K562 (cell line): Measurements from ENCODE around the gene PEX6. TPM values are rescaled to one million over a fixed set of nuclear protein-coding genes. Genes with fewer than 3 reads are reported as not detected.

Experiments
- ATAC-seq: fragments of 200-7000 bp; cut with Tn5 transposase; 3 replicates; pipeline ENCODE4 v1.9.1; 2020; ENCODE audit warnings: moderate library complexity
- BruUV-seq: library from RNA; stranded (reverse); fragments of 400-500 nt; replicated peaks from 2 replicates; lab custom pipeline; 2021; lab: Mats Ljungman, UMichigan
- CTCF ChIA-PET: fragments of 300-600 bp; formaldehyde crosslinking; extraction: SDS; loops from one replicate; lab custom pipeline; 2021; ENCODE audit warnings: low intra/inter-chr PET ratio; lab: Yijun Ruan, JAX
- POLR2A ChIA-PET: fragments of 300-600, 350-650 bp; sonication (Branson Sonifier 250); formaldehyde crosslinking; extraction: SDS; loops from one replicate; lab custom pipeline; 2021; ENCODE audit warnings: antibody characterized with exemption, inconsistent platforms; lab: Yijun Ruan, JAX
- DNase-seq, 4 experiments: peaks; one replicate each; pipeline versions ENCODE4 v3.0.0 to v3.0.0-alpha.2; 2011 to 2018; ENCODE audit warnings: low spot score in 3 of 4, mixed read lengths in 3 of 4; ENCODE audit errors: extremely low read depth in 1 of 4
- FAIRE-seq: peaks from 2 replicates; lab custom pipeline; 2011; peaks lifted over from hg19 to GRCh38; lab: Jason Lieb, UNC
- H2AFZ ChIP-seq: 2 replicates; pipeline ENCODE4 v1.6.0; 2011; ENCODE audit warnings: low read depth, low read length, control low read depth, inconsistent platforms
- H3K27ac ChIP-seq: fragments of 200-600 bp; 3 replicates; pipeline ENCODE4 v1.8.0; 2011; ENCODE audit warnings: low read depth, mild to moderate bottlenecking, control low read depth, inconsistent platforms, low read length, moderate library complexity, mixed read lengths; ENCODE audit errors: extremely low read depth
- H3K27me3 ChIP-seq, 2 experiments: fragments of 300-600 bp in 1 of 2; 2 replicates in 1 of 2; 3 replicates in 1 of 2; pipeline versions ENCODE4 v1.6.0 to v1.8.0; 2011; ENCODE audit warnings: inconsistent platforms in 2 of 2, low read length in 2 of 2, mild to moderate bottlenecking in 1 of 2, mixed read lengths in 1 of 2, moderate library complexity in 1 of 2; ENCODE audit not compliant: control insufficient read depth in 2 of 2, insufficient read depth in 2 of 2
- H3K36me3 ChIP-seq: fragments of 300-600 bp; 3 replicates; pipeline ENCODE4 v1.8.0; 2011; ENCODE audit warnings: mild to moderate bottlenecking, low read length, inconsistent platforms; ENCODE audit not compliant: control insufficient read depth, insufficient read depth
- H3K4me1 ChIP-seq, 2 experiments: fragments of 200-600 bp in 1 of 2; replicated peaks in 1 of 2; 2 replicates in 1 of 2; 3 replicates in 1 of 2; pipeline versions ENCODE4 v1.5.1 to v1.8.0; 2011; ENCODE audit warnings: inconsistent platforms in 2 of 2, low read length in 2 of 2, mild to moderate bottlenecking in 1 of 2, mixed read lengths in 1 of 2, moderate library complexity in 1 of 2; ENCODE audit not compliant: control insufficient read depth in 2 of 2, insufficient read depth in 2 of 2
- H3K4me2 ChIP-seq: 2 replicates; pipeline ENCODE4 v1.6.1; 2011; ENCODE audit warnings: low read length, control low read depth, inconsistent platforms, mixed read lengths; ENCODE audit not compliant: insufficient read depth
- H3K4me3 ChIP-seq: fragments of 200-600 bp; sonication (generic), shearing (Covaris generic); 2 replicates; pipeline ENCODE4 v1.5.1; 2016; ENCODE audit warnings: control low read depth, inconsistent platforms
- H3K79me2 ChIP-seq: fragments of 200-600 bp; 3 replicates; pipeline ENCODE4 v1.8.0; 2011; ENCODE audit warnings: low read length, inconsistent platforms; ENCODE audit not compliant: control insufficient read depth, insufficient read depth
- H3K9ac ChIP-seq, 2 experiments: 2 replicates each; pipeline versions ENCODE4 v1.6.0 to v1.6.1; 2011; ENCODE audit warnings: low read depth in 2 of 2, low read length in 2 of 2, control low read depth in 1 of 2, inconsistent platforms in 1 of 2, mild to moderate bottlenecking in 1 of 2, mixed read lengths in 1 of 2; ENCODE audit not compliant: insufficient read depth in 1 of 2
- H3K9me1 ChIP-seq: one replicate; pipeline ENCODE4 v1.6.0; 2011; ENCODE audit warnings: inconsistent platforms, mild to moderate bottlenecking, low read length, moderate library complexity; ENCODE audit not compliant: control insufficient read depth, insufficient read depth
- H3K9me3 ChIP-seq: replicated peaks from 2 replicates; pipeline ENCODE4 v1.5.1; 2011; ENCODE audit warnings: low read depth, low read length, inconsistent platforms; ENCODE audit not compliant: control insufficient read depth, insufficient read depth
- H4K20me1 ChIP-seq: replicated peaks from 2 replicates; pipeline ENCODE4 v1.6.1; 2011; ENCODE audit warnings: low read length, inconsistent platforms, mixed read lengths; ENCODE audit not compliant: control insufficient read depth, insufficient read depth
- FOS ChIP-seq: IDR thresholded peaks from 3 replicates; pipeline ENCODE4 v1.6.1; 2011; ENCODE audit not compliant: insufficient read length; ENCODE audit errors: extremely low read depth
- FOXK1 ChIP-seq: sonication (generic); formaldehyde crosslinking; IDR thresholded peaks from 2 replicates; pipeline ENCODE4 v1.8.0; 2022; ENCODE audit warnings: missing genetic modification reagents, mild to moderate bottlenecking, borderline replicate concordance
- GABPA ChIP-seq: fragments of 200-800 bp; sonication (Bioruptor generic); conservative IDR thresholded peaks from 2 replicates; pipeline ENCODE4 v1.6.1; 2016; ENCODE audit warnings: low read depth, missing genetic modification characterization, missing compliant biosample characterization
- PYGO2 ChIP-seq: fragments of 450-650 bp; IDR thresholded peaks from 2 replicates; pipeline ENCODE4 v1.6.1; 2016; ENCODE audit warnings: mild to moderate bottlenecking, missing genetic modification characterization, moderate library complexity, missing compliant biosample characterization
- SIRT6 ChIP-seq: IDR thresholded peaks from one replicate; pipeline ENCODE4 v1.6.1; 2012; ENCODE audit warnings: low read depth, mild to moderate bottlenecking, control low read depth, inconsistent platforms, low read length, moderate library complexity
- SRSF1 ChIP-seq: fragments of 200-400 bp; formaldehyde crosslinking; IDR thresholded peaks from 2 replicates; pipeline ENCODE4 v1.6.1; 2017; ENCODE audit warnings: mild to moderate bottlenecking, low read depth, low read length, moderate library complexity
- ZNF134 ChIP-seq: fragments of 250-450 bp; sonication (Bioruptor Pico); conservative IDR thresholded peaks from 2 replicates; pipeline ENCODE4 v1.4.0; 2020
- ZNF583 ChIP-seq: fragments of 250-450 bp; sonication (Bioruptor Pico); IDR thresholded peaks from 2 replicates; pipeline ENCODE4 v1.4.0; 2020
- WGBS: fragments of 100-300 bp; shearing (Covaris generic); methylation state at CpG from one replicate; pipeline ENCODE4 v1.1.6; 2016; ENCODE audit warnings: low coverage, mixed read lengths; ENCODE audit not compliant: insufficient coverage; ENCODE audit errors: missing lambda C conversion rate; 5-methylcytosine and 5-hydroxymethylcytosine counted together
- in situ Hi-C: fragments of 300-500 bp; cut with MboI; formaldehyde crosslinking; loops from 4 replicates; pipeline ENCODE4 v1.15.0; 2018; ENCODE audit warnings: inconsistent platforms, mixed read lengths
- intact Hi-C: fragments of 100-400 bp; cut with micrococcal nuclease; formaldehyde crosslinking; loops from 2 replicates; pipeline ENCODE4 v1.14.2; 2022
- polyA plus RNA-seq, 8 experiments: library from polyadenylated mRNA; depleted of rRNA in 4 of 8; stranded (reverse) in 5 of 8; unstranded in 3 of 8; fragments of >200 nt; fragmentation: Nextera tagmentation in 2 of 8; fragmentation: Illumina TruSeq in 1 of 8; extraction: Ambion mirVana in 2 of 8; extraction: Trizol in 1 of 8; gene quantifications; 2 replicates each; pipeline versions ENCODE4 v1.2.1 to v1.2.3, GENCODE V29; 2011 to 2014; ENCODE audit warnings: inconsistent platforms in 1 of 8, missing spikeins in 1 of 8
- total RNA-seq, 7 experiments: library from RNA; depleted of rRNA in 6 of 7; stranded (reverse); fragments of >200 nt in 6 of 7; fragmentation: Illumina TruSeq in 2 of 7; extraction: Trizol in 2 of 7; gene quantifications; 2 replicates each; pipeline versions ENCODE4 v1.2.1 to v1.2.3, GENCODE V29; 2011 to 2021; ENCODE audit warnings: low replicate concordance in 1 of 7
- TF ChIP-seq, protein P1 (sequence below), 3 experiments: fragments of 200-800 bp in 1 of 3; fragments of 250-450 bp in 1 of 3; fragments of 450-650 bp in 1 of 3; sonication (Bioruptor Pico) in 1 of 3; sonication (Bioruptor generic) in 1 of 3; formaldehyde crosslinking in 1 of 3; IDR thresholded peaks; 2 replicates each; pipeline versions ENCODE4 v1.6.1 to v1.8.0; 2016 to 2022; ENCODE audit warnings: mild to moderate bottlenecking in 2 of 3, missing genetic modification characterization in 2 of 3, missing compliant biosample characterization in 1 of 3, moderate library complexity in 1 of 3
- TF ChIP-seq, protein P2 (sequence below): fragments of 450-650 bp; formaldehyde crosslinking; conservative IDR thresholded peaks from 2 replicates; pipeline ENCODE4 v1.4.0; 2022; ENCODE audit warnings: mild to moderate bottlenecking, missing genetic modification characterization
- TF ChIP-seq, protein P3 (sequence below), 2 experiments: IDR thresholded peaks; 2 replicates each; pipeline ENCODE4 v1.6.1; 2012; ENCODE audit warnings: improper control_type of control experiment in 2 of 2, low read depth in 2 of 2, low read length in 2 of 2, borderline replicate concordance in 1 of 2
- TF ChIP-seq, protein P4 (sequence below): sonication (generic); formaldehyde crosslinking; IDR thresholded peaks from 2 replicates; pipeline ENCODE4 v1.4.0; 2020; ENCODE audit warnings: mild to moderate bottlenecking, missing genetic modification reagents

PEX6 gene
- total and polyA plus RNA-seq, 9 of the 15 experiments (the other 6 are each of a cell fraction or from before 2014, with no cell fraction given) = 0.17 to 20.8 (median 6.9) TPM

DNA sequence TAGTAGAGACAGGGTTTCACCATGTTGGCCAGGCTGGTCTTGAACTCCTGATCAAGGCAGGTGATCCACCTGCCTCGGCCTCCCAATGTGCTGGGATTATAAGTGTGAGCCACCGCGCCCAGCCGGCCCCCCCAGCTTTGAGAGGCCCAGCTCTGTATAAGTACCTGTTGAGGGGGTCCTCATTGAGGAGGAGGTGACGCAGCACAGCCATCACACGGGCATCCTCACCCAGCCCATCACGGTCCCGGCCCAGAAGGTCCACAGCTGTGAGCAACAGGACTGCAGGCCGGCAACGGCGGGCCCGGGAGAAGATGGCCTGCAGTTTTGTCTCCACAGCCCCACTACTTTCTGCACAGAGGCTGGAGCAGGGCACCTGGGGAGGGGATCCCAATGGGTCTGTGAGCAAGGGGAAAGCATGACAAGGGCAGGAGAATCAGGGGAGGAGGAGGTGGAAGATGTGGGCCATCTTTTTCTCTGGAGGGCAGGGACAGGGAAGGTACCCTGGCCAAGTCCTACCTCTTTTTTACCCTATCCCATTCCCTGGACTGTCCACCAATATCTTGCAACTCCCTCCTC, 10.8 kb downstream of the PEX6 start:
- no peaks in the 10 kb centered on the region for H3K27me3 ChIP-seq
- H3K4me1 ChIP-seq = peaks cover 12 to 22% of the 10 kb centered on the region in 2 experiments
- H3K27ac ChIP-seq = no peak overlapping the region
- FAIRE-seq (no peak), DNase-seq (no peak), ATAC-seq (no peak)
- no peaks in the 10 kb centered on the region for H4K20me1 ChIP-seq
- no peak overlapping the region for H3K4me2 ChIP-seq
- in situ Hi-C loops = no loop called here
- H3K9me1 ChIP-seq = no peaks in the 10 kb centered on the region
- POLR2A ChIA-PET = interaction anchor here (0.6 to 0.7 kb wide), 3 partner anchors 11 to 505 kb away, joined by 3 read pairs; partner anchors contain the start of gene PEX6
- intact Hi-C loops = no loop called here
- 89% methylated on average over 12 of the region's 12 CpGs for whole genome bisulfite sequencing
- no peaks in the 10 kb centered on the region for H3K79me2 ChIP-seq
- H3K9me3 ChIP-seq = no peaks in the 10 kb centered on the region
- no peak overlapping the region; a peak in 1 of 4 replicates for H3K9ac ChIP-seq
- H3K4me3 ChIP-seq = no peak overlapping the region
- no peak overlapping the region for H2AFZ ChIP-seq
- peaks cover 55% of the 10 kb centered on the region; the same call in 2 of the 3 replicates for H3K36me3 ChIP-seq
- CTCF ChIA-PET = no interaction called here
- no TSS peak for BruUV-seq
- TF ChIP-seq PYGO2 (tag) (no peak), SRSF1 (no peak), FOXK1 (no peak), ZNF583 (CRISPR knock-in tag) (no peak), GABPA (tag) (no peak), FOS (no peak), SIRT6 (no peak), ZNF134 (CRISPR knock-in tag) (no peak)
- TF ChIP-seq, protein P1, sequence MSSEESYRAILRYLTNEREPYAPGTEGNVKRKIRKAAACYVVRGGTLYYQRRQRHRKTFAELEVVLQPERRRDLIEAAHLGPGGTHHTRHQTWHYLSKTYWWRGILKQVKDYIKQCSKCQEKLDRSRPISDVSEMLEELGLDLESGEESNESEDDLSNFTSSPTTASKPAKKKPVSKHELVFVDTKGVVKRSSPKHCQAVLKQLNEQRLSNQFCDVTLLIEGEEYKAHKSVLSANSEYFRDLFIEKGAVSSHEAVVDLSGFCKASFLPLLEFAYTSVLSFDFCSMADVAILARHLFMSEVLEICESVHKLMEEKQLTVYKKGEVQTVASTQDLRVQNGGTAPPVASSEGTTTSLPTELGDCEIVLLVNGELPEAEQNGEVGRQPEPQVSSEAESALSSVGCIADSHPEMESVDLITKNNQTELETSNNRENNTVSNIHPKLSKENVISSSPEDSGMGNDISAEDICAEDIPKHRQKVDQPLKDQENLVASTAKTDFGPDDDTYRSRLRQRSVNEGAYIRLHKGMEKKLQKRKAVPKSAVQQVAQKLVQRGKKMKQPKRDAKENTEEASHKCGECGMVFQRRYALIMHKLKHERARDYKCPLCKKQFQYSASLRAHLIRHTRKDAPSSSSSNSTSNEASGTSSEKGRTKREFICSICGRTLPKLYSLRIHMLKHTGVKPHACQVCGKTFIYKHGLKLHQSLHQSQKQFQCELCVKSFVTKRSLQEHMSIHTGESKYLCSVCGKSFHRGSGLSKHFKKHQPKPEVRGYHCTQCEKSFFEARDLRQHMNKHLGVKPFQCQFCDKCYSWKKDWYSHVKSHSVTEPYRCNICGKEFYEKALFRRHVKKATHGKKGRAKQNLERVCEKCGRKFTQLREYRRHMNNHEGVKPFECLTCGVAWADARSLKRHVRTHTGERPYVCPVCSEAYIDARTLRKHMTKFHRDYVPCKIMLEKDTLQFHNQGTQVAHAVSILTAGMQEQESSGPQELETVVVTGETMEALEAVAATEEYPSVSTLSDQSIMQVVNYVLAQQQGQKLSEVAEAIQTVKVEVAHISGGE (CRISPR knock-in tag; IDR thresholded peaks at IDR 0.05) = no peak
- TF ChIP-seq, protein P2, sequence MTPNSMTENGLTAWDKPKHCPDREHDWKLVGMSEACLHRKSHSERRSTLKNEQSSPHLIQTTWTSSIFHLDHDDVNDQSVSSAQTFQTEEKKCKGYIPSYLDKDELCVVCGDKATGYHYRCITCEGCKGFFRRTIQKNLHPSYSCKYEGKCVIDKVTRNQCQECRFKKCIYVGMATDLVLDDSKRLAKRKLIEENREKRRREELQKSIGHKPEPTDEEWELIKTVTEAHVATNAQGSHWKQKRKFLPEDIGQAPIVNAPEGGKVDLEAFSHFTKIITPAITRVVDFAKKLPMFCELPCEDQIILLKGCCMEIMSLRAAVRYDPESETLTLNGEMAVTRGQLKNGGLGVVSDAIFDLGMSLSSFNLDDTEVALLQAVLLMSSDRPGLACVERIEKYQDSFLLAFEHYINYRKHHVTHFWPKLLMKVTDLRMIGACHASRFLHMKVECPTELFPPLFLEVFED (CRISPR knock-in tag) = no peak
- TF ChIP-seq, protein P3, sequence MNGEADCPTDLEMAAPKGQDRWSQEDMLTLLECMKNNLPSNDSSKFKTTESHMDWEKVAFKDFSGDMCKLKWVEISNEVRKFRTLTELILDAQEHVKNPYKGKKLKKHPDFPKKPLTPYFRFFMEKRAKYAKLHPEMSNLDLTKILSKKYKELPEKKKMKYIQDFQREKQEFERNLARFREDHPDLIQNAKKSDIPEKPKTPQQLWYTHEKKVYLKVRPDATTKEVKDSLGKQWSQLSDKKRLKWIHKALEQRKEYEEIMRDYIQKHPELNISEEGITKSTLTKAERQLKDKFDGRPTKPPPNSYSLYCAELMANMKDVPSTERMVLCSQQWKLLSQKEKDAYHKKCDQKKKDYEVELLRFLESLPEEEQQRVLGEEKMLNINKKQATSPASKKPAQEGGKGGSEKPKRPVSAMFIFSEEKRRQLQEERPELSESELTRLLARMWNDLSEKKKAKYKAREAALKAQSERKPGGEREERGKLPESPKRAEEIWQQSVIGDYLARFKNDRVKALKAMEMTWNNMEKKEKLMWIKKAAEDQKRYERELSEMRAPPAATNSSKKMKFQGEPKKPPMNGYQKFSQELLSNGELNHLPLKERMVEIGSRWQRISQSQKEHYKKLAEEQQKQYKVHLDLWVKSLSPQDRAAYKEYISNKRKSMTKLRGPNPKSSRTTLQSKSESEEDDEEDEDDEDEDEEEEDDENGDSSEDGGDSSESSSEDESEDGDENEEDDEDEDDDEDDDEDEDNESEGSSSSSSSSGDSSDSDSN (IDR thresholded peaks at IDR 0.05; ENCODE audit: borderline replicate concordance in 1 of 2, low read depth in 2 of 2, low read length in 2 of 2) = no peak
- TF ChIP-seq, protein P4, sequence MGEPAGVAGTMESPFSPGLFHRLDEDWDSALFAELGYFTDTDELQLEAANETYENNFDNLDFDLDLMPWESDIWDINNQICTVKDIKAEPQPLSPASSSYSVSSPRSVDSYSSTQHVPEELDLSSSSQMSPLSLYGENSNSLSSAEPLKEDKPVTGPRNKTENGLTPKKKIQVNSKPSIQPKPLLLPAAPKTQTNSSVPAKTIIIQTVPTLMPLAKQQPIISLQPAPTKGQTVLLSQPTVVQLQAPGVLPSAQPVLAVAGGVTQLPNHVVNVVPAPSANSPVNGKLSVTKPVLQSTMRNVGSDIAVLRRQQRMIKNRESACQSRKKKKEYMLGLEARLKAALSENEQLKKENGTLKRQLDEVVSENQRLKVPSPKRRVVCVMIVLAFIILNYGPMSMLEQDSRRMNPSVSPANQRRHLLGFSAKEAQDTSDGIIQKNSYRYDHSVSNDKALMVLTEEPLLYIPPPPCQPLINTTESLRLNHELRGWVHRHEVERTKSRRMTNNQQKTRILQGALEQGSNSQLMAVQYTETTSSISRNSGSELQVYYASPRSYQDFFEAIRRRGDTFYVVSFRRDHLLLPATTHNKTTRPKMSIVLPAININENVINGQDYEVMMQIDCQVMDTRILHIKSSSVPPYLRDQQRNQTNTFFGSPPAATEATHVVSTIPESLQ (CRISPR knock-in tag) = no peak
